SH-SY5Y (cell line): ENCODE measurements around the gene ALKBH3.

ENCODE experiments used
- GATA2 ChIP-seq: IDR thresholded peaks from 2 replicates; pipeline ENCODE4 v1.6.1; 2011; ENCODE audit warnings: mild to moderate bottlenecking, low read depth, low read length
- GATA3 ChIP-seq: IDR thresholded peaks from 2 replicates; pipeline ENCODE4 v1.6.1; 2011; ENCODE audit warnings: low read depth, mild to moderate bottlenecking, low read length, moderate library complexity

- TF ChIP-seq GATA3: peak; percentile 88
- TF ChIP-seq GATA2: peak; percentile 92
These were observed 36.0 kb downstream of the ALKBH3 start for GRCh38 chr11:43916621-43917020.
